HG03175 (cell line): ENCODE results near the gene PEA15.
A peak's percentile ranks its signal among the peaks of the same experiment; 100 is the strongest.

Experiments
- ATAC-seq: cut with Tn5 transposase; IDR thresholded peaks from one replicate; pipeline ENCODE4 v1.9.1; 2021; ENCODE audit warnings: mild to moderate bottlenecking, moderate library complexity; ENCODE audit not compliant: unreplicated experiment

PEA15 gene

GRCh38 chr1:160178731-160179130, 26.5 kb upstream of the PEA15 start:
- no peak for ATAC-seq

GRCh38 chr1:160179336-160179735, 25.8 kb upstream of the PEA15 start:
- ATAC-seq: no peak

GRCh38 chr1:160186246-160186645, 18.9 kb upstream of the PEA15 start:
- ATAC-seq: no peak

- no peak for ATAC-seq
Measured at GRCh38 chr1:160186729-160187128, 18.5 kb upstream of the PEA15 start.

GRCh38 chr1:160187407-160187806, 17.8 kb upstream of the PEA15 start:
- no peak for ATAC-seq

- ATAC-seq: no peak
Measured at GRCh38 chr1:160188341-160188740, 16.8 kb upstream of the PEA15 start.

GRCh38 chr1:160189649-160190625, 15.2 kb upstream of the PEA15 start, which contains the start of gene CASQ1:
TSS of gene CASQ1 (plus strand) at chr1:160190575. CDS start at chr1:160190752, 177 bp downstream.
- no peak for ATAC-seq

- ATAC-seq: no peak
Measured at GRCh38 chr1:160191756-160192155, 13.4 kb upstream of the PEA15 start.

- ATAC-seq: no peak
Measured at GRCh38 chr1:160192234-160192633, 12.9 kb upstream of the PEA15 start.

GRCh38 chr1:160193091-160193819, 11.9 kb upstream of the PEA15 start:
- ATAC-seq: peak; percentile 62

- no peak for ATAC-seq
Measured at GRCh38 chr1:160193832-160194736, 11.1 kb upstream of the PEA15 start.

- no peak for ATAC-seq
Measured at GRCh38 chr1:160194737-160195059, 10.5 kb upstream of the PEA15 start.

GRCh38 chr1:160196143-160196542, 9.0 kb upstream of the PEA15 start:
- no peak for ATAC-seq

- no peak for ATAC-seq
Measured at GRCh38 chr1:160197231-160197630, 8.0 kb upstream of the PEA15 start.

GRCh38 chr1:160200786-160201185, 4.4 kb upstream of the PEA15 start:
- ATAC-seq: no peak

GRCh38 chr1:160204526-160205241, 500 bp upstream of the PEA15 start:
- ATAC-seq: peak; percentile 62

GRCh38 chr1:160206036-160206389, 829 bp downstream of the PEA15 start:
- peak; percentile 39 for ATAC-seq

GRCh38 chr1:160206421-160207117, 1.4 kb downstream of the PEA15 start:
- no peak for ATAC-seq

- no peak for ATAC-seq
Measured at GRCh38 chr1:160207118-160207650, 2.0 kb downstream of the PEA15 start.
